NB4 (cell line): Measurements from ENCODE around the gene SPARC.

Source experiments
- DNase-seq: peaks from one replicate; pipeline ENCODE4 v3.0.0; 2010; ENCODE audit warnings: low read depth
- H3K4me3 ChIP-seq: one replicate; pipeline ENCODE4 v1.5.1; 2011; ENCODE audit warnings: mild to moderate bottlenecking, low read depth, low read length, moderate library complexity
- MAX ChIP-seq: IDR thresholded peaks from 2 replicates; pipeline ENCODE4 v1.6.1; 2011; ENCODE audit warnings: low read depth, low read length
- MYC ChIP-seq: IDR thresholded peaks from 2 replicates; pipeline ENCODE4 v1.6.1; 2011; ENCODE audit warnings: low read depth, low read length
- POLR2A ChIP-seq: IDR thresholded peaks from 2 replicates; pipeline ENCODE4 v1.6.1; 2011; ENCODE audit warnings: mild to moderate bottlenecking; ENCODE audit not compliant: insufficient read length; ENCODE audit errors: extremely low read depth
- TF ChIP-seq, protein P1 (sequence below): IDR thresholded peaks from one replicate; pipeline ENCODE4 v1.5.1; 2012; ENCODE audit warnings: low read depth, low read length

The SPARC gene

DNA sequence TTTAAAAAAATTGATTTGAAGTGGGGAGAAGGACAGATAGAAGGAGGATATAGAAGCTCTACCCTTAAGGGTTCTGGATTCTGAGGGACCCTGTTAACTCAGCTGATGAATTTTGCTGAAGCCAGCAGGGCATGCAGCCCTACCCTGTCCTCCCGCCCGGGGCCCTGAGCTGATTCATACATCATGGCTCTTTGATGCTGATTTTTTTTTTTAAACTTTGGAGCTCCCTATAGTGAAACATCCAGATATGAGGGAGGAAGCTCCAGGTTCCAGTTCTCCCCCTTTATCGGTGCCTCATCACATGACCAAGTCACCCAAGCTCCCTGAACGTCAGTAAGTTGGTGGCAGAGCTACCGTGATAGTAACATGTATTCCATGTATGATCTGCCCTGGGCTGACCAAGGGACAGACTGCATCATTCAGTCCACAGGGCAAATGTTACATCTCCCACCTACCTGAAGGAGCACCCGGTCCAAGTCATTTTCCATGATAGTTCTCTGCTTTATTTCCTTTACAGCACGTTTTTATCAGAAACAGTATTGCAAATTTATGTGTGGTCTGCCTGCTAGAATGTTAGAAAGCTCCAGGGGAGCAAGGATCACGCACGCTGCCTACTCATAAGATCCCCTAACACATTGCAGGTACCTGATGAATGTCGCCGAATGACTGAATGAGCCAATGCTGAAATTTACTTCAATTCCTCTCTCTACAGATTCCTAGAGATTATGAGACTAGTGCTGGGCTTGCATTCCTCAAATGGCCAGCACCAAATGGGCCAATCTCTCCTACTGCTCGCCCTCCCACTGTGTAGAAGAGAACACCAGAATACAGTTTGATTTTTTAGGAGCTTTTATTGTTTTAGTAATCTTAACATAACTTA is 25.9 kb downstream of the SPARC start:
- TF ChIP-seq MYC (no peak), MAX (no peak), POLR2A (no peak)
- TF ChIP-seq, protein P1, sequence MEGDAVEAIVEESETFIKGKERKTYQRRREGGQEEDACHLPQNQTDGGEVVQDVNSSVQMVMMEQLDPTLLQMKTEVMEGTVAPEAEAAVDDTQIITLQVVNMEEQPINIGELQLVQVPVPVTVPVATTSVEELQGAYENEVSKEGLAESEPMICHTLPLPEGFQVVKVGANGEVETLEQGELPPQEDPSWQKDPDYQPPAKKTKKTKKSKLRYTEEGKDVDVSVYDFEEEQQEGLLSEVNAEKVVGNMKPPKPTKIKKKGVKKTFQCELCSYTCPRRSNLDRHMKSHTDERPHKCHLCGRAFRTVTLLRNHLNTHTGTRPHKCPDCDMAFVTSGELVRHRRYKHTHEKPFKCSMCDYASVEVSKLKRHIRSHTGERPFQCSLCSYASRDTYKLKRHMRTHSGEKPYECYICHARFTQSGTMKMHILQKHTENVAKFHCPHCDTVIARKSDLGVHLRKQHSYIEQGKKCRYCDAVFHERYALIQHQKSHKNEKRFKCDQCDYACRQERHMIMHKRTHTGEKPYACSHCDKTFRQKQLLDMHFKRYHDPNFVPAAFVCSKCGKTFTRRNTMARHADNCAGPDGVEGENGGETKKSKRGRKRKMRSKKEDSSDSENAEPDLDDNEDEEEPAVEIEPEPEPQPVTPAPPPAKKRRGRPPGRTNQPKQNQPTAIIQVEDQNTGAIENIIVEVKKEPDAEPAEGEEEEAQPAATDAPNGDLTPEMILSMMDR: no peak
- no peak for DNase-seq
- no peak overlapping the region for H3K4me3 ChIP-seq

GRCh38 chr5:151659001-151659754 is 27.5 kb downstream of the SPARC start:
- H3K4me3 ChIP-seq: no peak overlapping the region
- peak; percentile 79 for DNase-seq
- no peak for TF ChIP-seq MYC
- TF ChIP-seq, protein P1: peak; percentile 77

DNA sequence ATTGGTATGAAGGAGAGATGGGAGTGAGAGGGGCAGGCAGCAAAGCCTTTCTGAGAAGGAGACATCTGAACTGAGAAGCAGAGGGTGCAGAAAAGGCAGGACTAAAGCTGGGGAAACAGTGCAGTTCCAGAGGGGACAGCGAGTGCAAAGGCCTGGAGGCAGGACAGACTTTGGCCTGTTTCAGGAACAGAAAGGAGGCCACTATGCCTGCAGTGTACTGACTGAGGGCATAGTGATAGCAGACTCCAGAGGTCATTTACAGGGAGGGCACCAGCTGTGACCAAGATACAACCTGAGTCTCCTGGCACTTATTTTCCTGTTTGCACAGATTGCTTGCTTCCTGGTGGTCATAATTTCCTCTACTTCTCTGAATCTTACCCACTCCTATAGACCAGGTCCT is 29.6 kb downstream of the SPARC start:
- H3K4me3 ChIP-seq: no peak overlapping the region
- DNase-seq: no peak
- TF ChIP-seq MYC (no peak), MAX (no peak), POLR2A (no peak)
- TF ChIP-seq, protein P1: no peak

DNA sequence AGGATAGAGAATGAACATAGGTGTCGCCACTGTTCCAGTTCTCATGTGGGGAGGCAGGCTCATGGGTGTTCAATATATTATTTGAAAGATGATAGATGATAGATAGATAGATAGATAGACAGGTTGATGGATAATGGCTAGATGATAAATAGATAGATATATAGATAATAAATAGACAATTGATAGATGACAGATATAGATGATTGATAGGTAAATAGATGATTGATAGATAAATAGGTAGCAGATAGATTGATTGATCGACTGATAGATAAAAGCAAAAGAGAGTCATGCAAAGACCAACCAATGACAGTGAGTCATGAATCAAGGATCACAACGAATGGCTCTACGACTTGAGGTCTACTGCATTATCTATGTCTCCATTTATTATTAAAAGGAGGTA is 30.4 kb downstream of the SPARC start:
- DNase-seq: no peak
- no peak overlapping the region for H3K4me3 ChIP-seq
- TF ChIP-seq POLR2A (no peak), MYC (no peak), MAX (no peak)
- TF ChIP-seq, protein P1: no peak

- no peak overlapping the region for H3K4me3 ChIP-seq
- TF ChIP-seq MYC (peak; percentile 70; the same call in 1 of the 2 replicates), MAX (peak; percentile 70), POLR2A (no peak)
- TF ChIP-seq, protein P1: peak; percentile 94
- peak; percentile 77 for DNase-seq
These were observed 34.6 kb downstream of the SPARC start for GRCh38 chr5:151651997-151652645.
